Muscle layer of duodenum (tissue), 2 donors: ENCODE results near the gene UFSP1.

Source experiments
- H3K27ac ChIP-seq: one replicate; pipeline ENCODE4 v1.7.0; 2013; ENCODE audit warnings: mild to moderate bottlenecking, low read length
- H3K27me3 ChIP-seq: one replicate; pipeline ENCODE4 v1.7.0; 2013; ENCODE audit warnings: low read depth, mild to moderate bottlenecking, control low read depth, low read length
- H3K36me3 ChIP-seq, 2 donors: one replicate each; pipeline ENCODE4 v1.7.0; 2013; ENCODE audit warnings: low read length in 2 of 2, control low read depth in 1 of 2, mild to moderate bottlenecking in 1 of 2; ENCODE audit not compliant: insufficient read depth in 2 of 2, control insufficient read depth in 1 of 2
- H3K4me1 ChIP-seq, 2 donors: one replicate each; pipeline ENCODE4 v1.7.0; 2013; ENCODE audit warnings: low read length in 2 of 2, mild to moderate bottlenecking in 2 of 2, control low read depth in 1 of 2, moderate library complexity in 1 of 2; ENCODE audit not compliant: insufficient read depth in 2 of 2, control insufficient read depth in 1 of 2
- H3K4me3 ChIP-seq, 2 donors: one replicate each; pipeline ENCODE4 v1.7.0; 2013; ENCODE audit warnings: low read length in 2 of 2, low read depth in 1 of 2, mild to moderate bottlenecking in 1 of 2
- H3K9me3 ChIP-seq, 2 donors: one replicate each; pipeline ENCODE4 v1.7.0; 2013; ENCODE audit warnings: low read length in 2 of 2, control low read depth in 1 of 2, mild to moderate bottlenecking in 1 of 2; ENCODE audit not compliant: control insufficient read depth in 1 of 2
- donor health status: healthy.

UFSP1 gene

GRCh38 chr7:100847360-100847759 is 42.2 kb downstream of the UFSP1 start:
- Histone ChIP-seq H3K4me1 (peaks cover 5 to 8% of the 10 kb centered on the region in 2 donors), H3K27me3 (no peaks in the 10 kb centered on the region), H3K36me3 (no peaks in the 10 kb centered on the region), H3K4me3 (no peak overlapping the region), H3K27ac (no peak overlapping the region), H3K9me3 (no peaks in the 10 kb centered on the region)

GRCh38 chr7:100840470-100841100 is 48.9 kb downstream of the UFSP1 start:
- H3K4me3 ChIP-seq = no peak overlapping the region
- no peaks in the 10 kb centered on the region for H3K9me3 ChIP-seq
- no peaks in the 10 kb centered on the region for H3K27me3 ChIP-seq
- no peak overlapping the region for H3K27ac ChIP-seq
- H3K36me3 ChIP-seq = no peaks in the 10 kb centered on the region
- H3K4me1 ChIP-seq = peaks cover 0 to 3% of the 10 kb centered on the region in 2 donors

- Histone ChIP-seq H3K4me3 (no peak overlapping the region), H3K27ac (no peak overlapping the region), H3K4me1 (peaks cover 0 to 3% of the 10 kb centered on the region in 2 donors), H3K27me3 (no peaks in the 10 kb centered on the region), H3K9me3 (no peaks in the 10 kb centered on the region), H3K36me3 (no peaks in the 10 kb centered on the region)
Observed at GRCh38 chr7:100839361-100839760, 50.2 kb downstream of the UFSP1 start.
